Aorta (tissue), 5 donors: ENCODE data around the gene ADCY10. TPM values are rescaled to one million over a fixed set of nuclear protein-coding genes. Genes with fewer than 3 reads are reported as not detected.

Experiments used
- ATAC-seq: fragments of 200-7000 bp; cut with Tn5 transposase; one replicate; pipeline ENCODE4 v1.9.1; 2022; ENCODE audit warnings: moderate library complexity; ENCODE audit not compliant: low FRiP score
- DNase-seq, 2 donors: peaks; one replicate each; pipeline ENCODE4 v3.0.0-alpha.2; 2020
- H3K27ac ChIP-seq, 2 donors: one replicate each; pipeline ENCODE4 v1.5.1; 2013; ENCODE audit warnings: low read length in 2 of 2, mild to moderate bottlenecking in 2 of 2, moderate library complexity in 2 of 2, control low read depth in 1 of 2, inconsistent platforms in 1 of 2, low read depth in 1 of 2
- H3K27me3 ChIP-seq, 2 donors: one replicate each; pipeline ENCODE4 v1.6.1; 2013; ENCODE audit warnings: control low read depth in 1 of 2, low read length in 1 of 2, mild to moderate bottlenecking in 1 of 2, moderate library complexity in 1 of 2; ENCODE audit not compliant: insufficient read depth in 2 of 2, control insufficient read depth in 1 of 2
- H3K36me3 ChIP-seq, 2 donors: one replicate each; pipeline ENCODE4 v1.6.1; 2013; ENCODE audit warnings: control low read depth in 1 of 2, low read length in 1 of 2, mild to moderate bottlenecking in 1 of 2; ENCODE audit not compliant: insufficient read depth in 2 of 2, control insufficient read depth in 1 of 2
- H3K4me1 ChIP-seq, 2 donors: one replicate each; pipeline ENCODE4 v1.6.1; 2013; ENCODE audit warnings: low read length in 2 of 2, control low read depth in 1 of 2, mild to moderate bottlenecking in 1 of 2, moderate library complexity in 1 of 2; ENCODE audit not compliant: insufficient read depth in 2 of 2, control insufficient read depth in 1 of 2
- H3K4me3 ChIP-seq, 2 donors: one replicate each; pipeline ENCODE4 v1.5.1; 2013; ENCODE audit warnings: low read length in 2 of 2, control low read depth in 1 of 2, mild to moderate bottlenecking in 1 of 2
- H3K9me3 ChIP-seq: one replicate; pipeline ENCODE4 v1.6.1; 2013; ENCODE audit warnings: mild to moderate bottlenecking, low read length; ENCODE audit not compliant: control insufficient read depth
- WGBS, 2 donors: extraction: QIAGEN DNeasy Blood & Tissue Kit; methylation state at CpG; one replicate each; pipeline ENCODE4 v1.1.7; 2013; 5-methylcytosine and 5-hydroxymethylcytosine counted together
- intact Hi-C, 2 donors: fragments of 100-400 bp; cut with DNase I; formaldehyde crosslinking; loops; one replicate each; pipeline versions ENCODE4 v1.14.2 to v1.15.0; 2022
- polyA plus RNA-seq, 2 donors: library from polyadenylated mRNA; stranded (reverse); fragments of 200-250 nt; gene quantifications; one replicate each; pipeline ENCODE4 v1.2.3, GENCODE V29; 2013
- total RNA-seq, 2 donors: library from RNA; stranded (reverse); fragmentation: NEBNext Ultra II Directional; extraction: Animal tissue kit (Norgen Biotek cat#: 25700); gene quantifications; one replicate each; pipeline ENCODE4 v1.2.1, GENCODE V29; 2021
- donor health status: healthy with polysubstance abuse.
- donor health status: Bipolar disorder and iron deficiency.
- donor health status: DM: no; HTN: no; CAD: no.
- donor health status: DM: no; HTN: no; CAD: no.
- donor health status: DM: yes; HTN: yes; CAD: no.

ADCY10 gene
- total and polyA plus RNA-seq, 4 donors: 0.13 to 0.24 (median 0.16) TPM

DNA sequence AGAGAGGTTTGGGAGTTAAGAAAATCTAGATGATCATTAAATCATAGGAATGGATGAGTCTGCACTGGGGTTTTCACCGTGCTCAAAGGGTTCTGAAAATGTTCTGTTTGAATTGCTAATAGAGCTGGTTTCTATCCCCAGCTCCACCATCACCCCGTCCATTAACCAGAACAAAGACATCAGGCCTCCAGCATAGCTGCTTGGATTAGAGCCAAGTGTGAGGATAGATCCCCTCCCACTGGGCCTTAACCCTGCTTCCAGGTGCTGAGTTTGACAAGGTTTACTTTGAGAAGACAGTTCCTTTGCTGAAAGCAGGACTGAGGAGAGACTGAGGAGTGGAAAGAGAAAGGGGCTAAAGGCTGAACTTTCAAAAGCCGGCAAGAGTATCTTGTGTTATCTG is 143.8 kb downstream of the ADCY10 start:
- no peaks in the 10 kb centered on the region for H3K9me3 ChIP-seq
- H3K27ac ChIP-seq: no peak overlapping the region
- peaks cover 4 to 5% of the 10 kb centered on the region in 2 donors for H3K36me3 ChIP-seq
- ATAC-seq (no peak), DNase-seq (no peak)
- intact Hi-C loops: no loop called here
- no peaks in the 10 kb centered on the region for H3K27me3 ChIP-seq
- WGBS, 2 donors: 90 to 95% methylated on average over 3 of the region's 3 CpGs
- no peak overlapping the region for H3K4me3 ChIP-seq
- no peaks in the 10 kb centered on the region for H3K4me1 ChIP-seq

DNA sequence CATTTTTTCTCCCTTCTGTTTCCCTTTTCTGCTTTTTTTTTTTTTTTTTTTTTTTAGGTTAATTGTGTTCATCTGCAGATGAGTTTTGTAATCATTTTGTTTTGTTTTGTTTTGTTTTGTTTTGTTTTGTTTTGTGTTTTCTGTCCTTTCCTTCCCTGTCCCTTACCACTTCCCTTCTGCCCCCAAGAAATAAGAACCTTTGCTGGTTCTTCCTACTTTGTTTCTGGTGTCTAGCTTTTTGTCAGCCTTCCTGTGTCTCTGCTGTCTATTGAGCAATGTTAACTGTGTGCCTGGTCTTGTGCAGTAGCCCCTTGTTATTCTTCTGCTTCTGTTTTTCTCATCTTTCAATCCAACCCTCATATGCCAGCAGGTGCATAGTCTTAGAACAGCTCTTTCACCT is 146.2 kb downstream of the ADCY10 start:
- Histone ChIP-seq H3K36me3 (peaks cover 3 to 5% of the 10 kb centered on the region in 2 donors), H3K27me3 (no peaks in the 10 kb centered on the region), H3K9me3 (no peaks in the 10 kb centered on the region), H3K27ac (no peak overlapping the region), H3K4me3 (no peak overlapping the region), H3K4me1 (peaks cover 0 to 2% of the 10 kb centered on the region in 2 donors)
- intact Hi-C loops: no loop called here
- ATAC-seq: no peak
- DNase-seq: no peak

DNA sequence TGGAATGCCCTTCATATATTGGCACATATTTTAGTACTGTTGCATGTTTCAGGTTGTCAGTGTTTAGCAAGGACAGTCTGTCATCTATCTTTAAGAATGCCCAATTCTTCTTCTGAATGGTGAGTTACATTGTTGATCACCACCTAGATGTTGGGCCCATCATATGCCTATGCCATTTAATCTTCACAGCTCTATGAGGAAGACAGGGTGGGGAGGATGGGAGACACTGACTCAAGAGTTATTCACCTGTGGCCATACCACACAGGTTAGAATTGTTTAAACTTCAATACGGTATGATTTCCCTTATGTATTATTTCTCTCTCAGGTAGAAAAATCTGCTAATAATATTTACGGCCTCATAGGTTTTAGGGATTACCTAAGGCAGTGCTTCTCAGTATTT is 147.4 kb downstream of the ADCY10 start:
- Histone ChIP-seq H3K36me3 (peaks cover 3 to 6% of the 10 kb centered on the region in 2 donors), H3K4me3 (no peak overlapping the region), H3K27ac (no peak overlapping the region), H3K27me3 (no peaks in the 10 kb centered on the region), H3K9me3 (no peaks in the 10 kb centered on the region), H3K4me1 (peaks cover 0 to 2% of the 10 kb centered on the region in 2 donors)
- ATAC-seq: no peak
- 95 to 97% methylated on average over 2 of the region's 2 CpGs for WGBS, 2 donors
- intact Hi-C loops: no loop called here
- DNase-seq: no peak

DNA sequence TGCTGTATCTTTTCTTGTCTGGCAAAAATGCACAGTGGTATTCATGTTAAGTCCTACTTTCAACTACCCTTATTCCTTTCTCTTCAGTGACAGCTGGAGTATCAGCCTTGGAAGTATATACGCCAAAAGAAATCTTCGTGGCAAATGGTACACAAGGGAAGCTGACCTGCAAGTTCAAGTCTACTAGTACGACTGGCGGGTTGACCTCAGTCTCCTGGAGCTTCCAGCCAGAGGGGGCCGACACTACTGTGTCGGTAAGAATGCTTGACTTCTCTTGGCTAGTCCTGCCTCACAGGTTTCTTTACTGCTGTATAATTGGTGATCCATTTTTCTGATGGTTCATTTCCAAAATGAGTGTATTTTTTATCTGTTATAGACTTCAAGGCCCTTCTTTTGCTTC is 148.4 kb downstream of the ADCY10 start:
- DNase-seq: no peak
- no peak for ATAC-seq
- no peak overlapping the region for H3K4me3 ChIP-seq
- peaks cover 2 to 6% of the 10 kb centered on the region in 2 donors for H3K36me3 ChIP-seq
- intact Hi-C loops: no loop called here
- WGBS, 2 donors: 91 to 94% methylated on average over 6 of the region's 6 CpGs
- H3K4me1 ChIP-seq: peaks cover 0 to 2% of the 10 kb centered on the region in 2 donors
- no peaks in the 10 kb centered on the region for H3K9me3 ChIP-seq
- no peak overlapping the region for H3K27ac ChIP-seq
- H3K27me3 ChIP-seq: no peaks in the 10 kb centered on the region

DNA sequence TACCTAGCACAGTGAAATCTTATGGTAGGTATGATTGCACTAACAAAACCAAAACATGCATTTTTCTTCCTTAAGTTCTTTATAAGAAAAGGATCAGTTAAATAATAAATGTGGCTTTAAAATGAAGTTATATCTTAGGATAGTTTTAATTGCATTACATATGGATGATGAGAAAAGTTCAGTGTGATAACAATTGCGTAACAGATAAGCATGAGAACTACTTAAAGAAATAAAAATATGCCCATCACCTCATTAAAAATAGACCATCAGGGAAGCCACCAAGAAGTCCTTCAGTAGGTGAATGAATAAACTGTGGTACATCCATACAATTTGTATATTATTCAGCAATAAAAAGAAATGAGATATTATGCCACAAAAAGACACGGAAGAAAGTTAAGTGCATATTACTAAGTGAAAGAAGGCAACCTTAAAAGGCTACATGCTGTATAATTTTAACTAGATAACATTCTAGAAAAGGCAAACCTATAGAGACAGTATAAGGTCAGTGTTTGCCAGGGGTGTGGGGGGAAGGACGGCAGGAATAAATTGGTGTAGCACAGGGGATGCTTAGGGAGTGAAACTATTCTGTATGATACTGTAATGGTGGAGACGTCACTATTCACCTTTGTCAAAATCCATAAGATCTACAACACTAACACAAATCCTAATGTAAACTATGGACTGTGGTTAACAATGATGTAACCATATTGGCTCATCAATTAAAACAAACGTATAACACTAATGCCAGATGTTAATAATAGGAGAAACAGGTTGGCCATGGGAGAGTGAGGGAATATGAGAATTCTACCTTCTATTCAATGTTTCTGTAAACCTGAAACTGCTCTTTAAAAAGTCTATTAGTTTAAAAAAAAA is 149.2 kb downstream of the ADCY10 start:
- Histone ChIP-seq H3K36me3 (peaks cover 0 to 6% of the 10 kb centered on the region in 2 donors), H3K4me3 (no peak overlapping the region), H3K27ac (no peak overlapping the region), H3K4me1 (peaks cover 0 to 2% of the 10 kb centered on the region in 2 donors), H3K27me3 (no peaks in the 10 kb centered on the region), H3K9me3 (no peaks in the 10 kb centered on the region)
- intact Hi-C loops: no loop called here
- no peak for DNase-seq
- ATAC-seq: no peak
- 87 to 89% methylated on average over 5 of the region's 5 CpGs for WGBS, 2 donors

DNA sequence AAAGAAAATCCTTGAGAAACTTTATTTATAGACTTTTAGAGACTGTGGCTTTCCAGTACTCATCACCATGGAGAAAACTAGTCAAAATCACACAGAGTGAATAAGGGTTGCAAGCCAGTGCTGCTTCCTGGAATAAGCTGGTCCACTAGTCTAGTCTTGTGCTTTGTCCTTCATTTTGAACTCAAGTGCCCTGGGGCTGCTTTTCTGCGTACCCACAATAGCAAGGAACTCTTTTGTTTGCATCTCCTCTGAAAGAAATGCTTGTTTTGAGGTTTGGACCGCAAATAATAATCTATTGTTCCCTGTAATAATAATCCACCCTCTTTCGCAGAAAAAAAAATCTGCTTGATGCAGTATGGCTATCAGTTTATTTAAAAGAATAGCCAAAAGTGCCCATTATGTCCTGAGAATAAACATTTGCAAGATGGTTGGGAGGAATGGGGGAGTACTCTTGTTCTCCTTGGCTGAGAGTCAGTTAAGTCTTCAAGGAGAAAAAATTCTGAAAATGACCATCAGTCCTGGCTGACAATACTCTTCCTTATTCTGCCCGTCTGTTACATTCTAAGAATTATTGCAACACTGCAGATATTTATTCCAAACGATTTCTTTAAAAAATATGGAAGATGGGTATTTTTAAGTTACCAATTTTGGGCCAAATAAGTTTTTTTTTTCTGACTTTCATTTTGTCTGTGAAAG is 150.3 kb downstream of the ADCY10 start:
- Histone ChIP-seq H3K4me3 (no peak overlapping the region), H3K36me3 (peaks cover 0 to 6% of the 10 kb centered on the region in 2 donors), H3K27me3 (no peaks in the 10 kb centered on the region), H3K9me3 (no peaks in the 10 kb centered on the region), H3K27ac (no peak overlapping the region), H3K4me1 (peaks cover 0 to 6% of the 10 kb centered on the region in 2 donors)
- WGBS, 2 donors: 44 to 46% methylated on average over 5 of the region's 5 CpGs
- intact Hi-C loops: no loop called here
- DNase-seq: no peak
- ATAC-seq: peak; percentile 77

DNA sequence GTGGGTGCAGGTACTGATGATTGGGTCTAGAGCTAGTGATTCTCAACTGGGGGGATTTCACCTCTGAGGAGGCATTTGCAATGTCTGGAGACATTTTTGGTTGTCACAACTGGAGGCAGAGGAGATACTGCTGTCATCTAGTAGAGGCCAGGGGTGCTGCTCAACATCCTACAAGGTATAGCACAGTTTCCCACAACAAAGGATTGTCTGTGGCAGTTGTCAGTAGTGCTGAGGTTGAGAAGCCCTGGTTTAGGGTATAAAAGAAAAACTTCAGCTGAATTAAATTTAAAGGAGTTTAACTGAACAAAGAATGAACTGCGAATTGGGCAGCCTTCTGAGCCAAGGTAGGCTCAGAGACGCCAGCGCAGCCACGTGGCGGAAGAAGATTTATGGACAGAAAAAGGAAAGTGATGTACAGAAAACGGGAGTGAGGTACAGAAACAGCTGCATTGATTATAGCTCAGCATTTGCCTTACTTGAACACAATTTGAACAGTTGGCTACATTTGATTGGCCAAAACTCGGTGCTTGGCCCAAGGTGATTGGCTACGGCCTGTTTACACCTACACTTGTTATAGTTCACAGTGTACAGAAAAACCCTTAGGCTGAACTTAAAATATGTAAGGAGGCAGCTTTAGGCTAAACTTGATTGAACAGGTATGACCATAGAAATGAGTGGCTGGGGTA is 151.7 kb downstream of the ADCY10 start:
- peaks cover 0 to 6% of the 10 kb centered on the region in 2 donors for H3K4me1 ChIP-seq
- no peaks in the 10 kb centered on the region for H3K27me3 ChIP-seq
- H3K4me3 ChIP-seq: no peak overlapping the region
- intact Hi-C loops: no loop called here
- H3K27ac ChIP-seq: no peak overlapping the region
- WGBS, 2 donors: 96% methylated on average over 8 of the region's 8 CpGs
- ATAC-seq (no peak), DNase-seq (no peak)
- H3K36me3 ChIP-seq: peaks cover 0 to 4% of the 10 kb centered on the region in 2 donors
- no peaks in the 10 kb centered on the region for H3K9me3 ChIP-seq

DNA sequence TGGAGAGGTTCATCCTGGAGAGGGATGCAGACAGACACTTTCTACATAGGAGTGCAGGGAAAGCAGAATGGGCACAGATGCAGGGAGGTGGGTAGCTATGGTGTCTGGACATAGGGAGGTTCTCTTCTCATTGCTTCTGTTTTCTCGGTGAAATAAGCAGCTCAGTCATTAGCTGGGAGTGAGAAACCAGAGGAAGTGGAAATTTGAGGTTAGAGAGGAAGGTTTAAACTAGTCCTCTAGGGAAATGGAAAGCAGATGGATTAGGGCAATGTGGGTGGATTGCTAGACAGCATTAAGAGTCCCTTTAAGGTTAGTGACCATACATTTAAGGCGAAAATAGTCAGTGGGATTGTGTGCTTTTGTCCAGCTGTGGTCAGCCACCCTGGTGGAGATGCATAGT is 152.5 kb downstream of the ADCY10 start:
- Histone ChIP-seq H3K27me3 (no peaks in the 10 kb centered on the region), H3K27ac (no peak overlapping the region), H3K4me1 (peaks cover 0 to 6% of the 10 kb centered on the region in 2 donors), H3K36me3 (peaks cover 0 to 2% of the 10 kb centered on the region in 2 donors), H3K9me3 (no peaks in the 10 kb centered on the region), H3K4me3 (no peak overlapping the region)
- ATAC-seq (no peak), DNase-seq (no peak)
- WGBS, 2 donors: 46 to 59% methylated on average over 2 of the region's 2 CpGs
- intact Hi-C loops: no loop called here
